ENCODE measurements around the gene DDAH1. TPM values are rescaled to one million over a fixed set of nuclear protein-coding genes. Genes with fewer than 3 reads are reported as not detected.

Gene DDAH1
- total RNA-seq, 1 experiment from 2014 or later: 0.15 TPM

DNA sequence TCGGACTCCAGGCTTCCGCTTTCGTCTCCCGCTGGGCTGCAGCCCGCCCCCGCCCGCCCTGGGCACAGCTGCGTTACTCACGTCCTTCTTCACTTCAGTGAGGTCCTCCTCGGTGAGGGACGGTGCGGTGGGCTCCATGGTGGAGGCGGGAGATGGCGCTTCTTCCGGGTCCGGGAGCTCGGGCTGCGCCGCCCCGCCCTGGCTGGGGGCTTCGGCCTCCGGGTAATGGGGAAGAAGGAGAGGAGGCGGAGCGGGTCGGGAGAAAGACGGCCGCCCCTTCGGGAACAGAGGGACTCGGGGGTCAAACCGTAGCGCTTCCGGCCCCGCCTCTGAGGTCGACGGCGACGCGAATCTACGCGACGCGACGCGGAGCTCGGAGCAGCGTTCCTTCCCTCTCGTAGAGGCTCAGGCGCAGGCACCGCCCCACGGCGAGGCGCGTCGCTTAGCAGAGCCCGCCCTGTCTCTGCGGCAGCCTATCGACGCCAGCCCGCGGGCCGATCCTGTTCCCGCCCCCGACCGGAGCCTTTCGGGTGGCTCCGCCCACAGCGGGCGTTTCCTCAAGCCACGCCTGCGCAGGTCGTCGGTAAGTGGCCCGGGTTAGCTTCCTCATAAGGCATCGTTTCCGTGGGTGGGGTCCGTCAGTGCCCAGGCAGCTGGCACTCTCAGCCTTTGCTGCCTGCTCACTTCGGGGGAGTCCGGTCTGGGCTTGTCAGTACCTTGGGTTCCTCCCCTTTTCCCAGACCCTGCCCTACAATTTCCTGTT is 188.6 kb downstream of the DDAH1 start, which contains the start of gene BCL10:
BCL10 (minus strand) TSS at position 418 of the 763 bp plus-strand sequence; CDS start at position 138, 280 bp downstream.
- no peaks in the 10 kb centered on the region for H3K9me3 ChIP-seq (ENCODE audit: low read length)
- H3K9ac ChIP-seq (ENCODE audit: low read length): peak within 1 kb of the TSS; percentile 88
- peak within 1 kb of the TSS; percentile 65; the same call in 1 of the 2 replicates for H2AFZ ChIP-seq (ENCODE audit: low read length)
- DNase-seq: peak; percentile 99
- H3K4me3 ChIP-seq (ENCODE audit: low read length): peak within 1 kb of the TSS; percentile 91
- peak within 1 kb of the TSS; percentile 50 for H3K27ac ChIP-seq (ENCODE audit: low read length)
- no peaks in the 10 kb centered on the region for H3K9me2 ChIP-seq (replicated peaks; ENCODE audit: insufficient read depth, low read length)
- H3K79me2 ChIP-seq (ENCODE audit: low read length): peaks cover 47% of the 10 kb centered on the region
- peak within 1 kb of the TSS; percentile 89 for H3K4me2 ChIP-seq (ENCODE audit: low read depth, low read length, poor library complexity, severe bottlenecking)
- no peaks in the 10 kb centered on the region for H3K27me3 ChIP-seq (ENCODE audit: low read length)
- H3K4me1 ChIP-seq (ENCODE audit: low read length): peaks cover 29% of the 10 kb centered on the region
- H3K36me3 ChIP-seq (ENCODE audit: insufficient read depth, low read length): peaks cover 10% of the 10 kb centered on the region; the same call in 1 of the 2 replicates
- H4K20me1 ChIP-seq (ENCODE audit: insufficient read depth, low read depth, low read length): 0 out of 2 replicates have a peak, but pooled peaks cover 5% of the 10 kb centered on the region

GRCh38 chr1:85275701-85276214 is 189.2 kb downstream of the DDAH1 start:
- no peak for DNase-seq
- 0 out of 2 replicates have a peak, but pooled peaks cover 5% of the 10 kb centered on the region for H4K20me1 ChIP-seq (ENCODE audit: insufficient read depth, low read depth, low read length)
- peaks cover 29% of the 10 kb centered on the region for H3K4me1 ChIP-seq (ENCODE audit: low read length)
- H3K4me2 ChIP-seq (ENCODE audit: low read depth, low read length, poor library complexity, severe bottlenecking): peak overlapping the region; percentile 89
- H3K27ac ChIP-seq (ENCODE audit: low read length): peak overlapping the region; percentile 50
- peak overlapping the region; percentile 88 for H3K9ac ChIP-seq (ENCODE audit: low read length)
- H3K9me3 ChIP-seq (ENCODE audit: low read length): no peaks in the 10 kb centered on the region
- H3K36me3 ChIP-seq (ENCODE audit: insufficient read depth, low read length): peaks cover 15% of the 10 kb centered on the region; the same call in 1 of the 2 replicates
- no peaks in the 10 kb centered on the region for H3K9me2 ChIP-seq (replicated peaks; ENCODE audit: insufficient read depth, low read length)
- peaks cover 53% of the 10 kb centered on the region for H3K79me2 ChIP-seq (ENCODE audit: low read length)
- H3K4me3 ChIP-seq (ENCODE audit: low read length): peak overlapping the region; percentile 91
- no peaks in the 10 kb centered on the region for H3K27me3 ChIP-seq (ENCODE audit: low read length)
- H2AFZ ChIP-seq (ENCODE audit: low read length): no peak overlapping the region

DNA sequence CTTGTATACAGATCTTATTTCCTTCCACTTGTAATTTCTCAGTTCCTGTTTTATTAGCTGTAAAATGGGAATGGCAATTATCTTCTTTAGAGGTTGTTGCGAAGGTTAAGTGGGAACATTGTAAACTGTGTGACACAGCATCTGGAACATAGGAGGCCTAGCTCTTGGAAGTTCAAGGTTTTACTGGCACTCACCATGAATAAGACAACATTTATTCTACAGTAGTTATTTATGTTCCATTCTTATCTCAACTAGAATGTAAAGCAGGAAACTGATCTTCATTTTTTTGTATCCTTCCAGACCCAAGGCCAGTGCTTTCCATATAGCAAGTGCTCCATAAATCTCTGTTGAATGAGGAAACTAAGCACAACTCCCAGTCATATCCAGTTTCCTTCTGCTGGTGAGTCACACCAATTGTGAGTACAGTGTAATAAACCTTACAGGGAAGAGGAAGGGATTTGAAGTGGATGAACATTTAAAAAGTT is 189.9 kb downstream of the DDAH1 start:
- Histone ChIP-seq H3K27ac (ENCODE audit: low read length) (peak overlapping the region; percentile 50; the same call in 1 of the 2 replicates), H4K20me1 (ENCODE audit: insufficient read depth, low read depth, low read length) (0 out of 2 replicates have a peak, but pooled peaks cover 5% of the 10 kb centered on the region), H3K36me3 (ENCODE audit: insufficient read depth, low read length) (peaks cover 23% of the 10 kb centered on the region; the same call in 1 of the 2 replicates), H3K9me2 (replicated peaks; ENCODE audit: insufficient read depth, low read length) (no peaks in the 10 kb centered on the region), H3K4me2 (ENCODE audit: low read depth, low read length, poor library complexity, severe bottlenecking) (peak overlapping the region; percentile 89), H2AFZ (ENCODE audit: low read length) (no peak overlapping the region), H3K9me3 (ENCODE audit: low read length) (no peaks in the 10 kb centered on the region), H3K9ac (ENCODE audit: low read length) (peak overlapping the region; percentile 88), H3K27me3 (ENCODE audit: low read length) (no peaks in the 10 kb centered on the region), H3K79me2 (ENCODE audit: low read length) (peaks cover 59% of the 10 kb centered on the region), H3K4me1 (ENCODE audit: low read length) (peaks cover 29% of the 10 kb centered on the region), H3K4me3 (ENCODE audit: low read length) (peak overlapping the region; percentile 91)
- no peak for DNase-seq

DNA sequence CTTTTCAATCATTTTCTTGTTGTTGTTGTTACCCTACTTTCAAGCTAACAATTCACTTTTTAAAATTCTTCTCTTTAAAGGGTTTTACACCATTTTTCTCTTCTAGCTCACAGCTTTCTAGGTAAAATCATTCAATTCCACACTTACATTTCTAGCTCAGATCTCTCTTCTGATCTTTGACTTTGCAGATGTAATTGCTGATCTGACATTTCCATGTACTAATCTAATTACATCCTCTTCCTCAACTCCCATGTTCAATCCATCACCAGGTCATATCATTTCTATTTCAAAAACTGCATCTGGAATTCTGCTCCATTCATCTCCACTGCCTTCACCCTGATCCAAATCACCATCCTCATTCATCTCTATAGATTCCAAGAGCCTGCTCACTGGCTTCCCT is 191.6 kb downstream of the DDAH1 start:
- no peaks in the 10 kb centered on the region for H3K9me2 ChIP-seq (replicated peaks; ENCODE audit: insufficient read depth, low read length)
- peak overlapping the region; percentile 89 for H3K4me2 ChIP-seq (ENCODE audit: low read depth, low read length, poor library complexity, severe bottlenecking)
- no peaks in the 10 kb centered on the region for H3K27me3 ChIP-seq (ENCODE audit: low read length)
- no peak for DNase-seq
- no peak overlapping the region for H3K4me3 ChIP-seq (ENCODE audit: low read length)
- no peak overlapping the region for H3K27ac ChIP-seq (ENCODE audit: low read length)
- H3K9me3 ChIP-seq (ENCODE audit: low read length): no peaks in the 10 kb centered on the region
- no peak overlapping the region for H2AFZ ChIP-seq (ENCODE audit: low read length)
- H3K79me2 ChIP-seq (ENCODE audit: low read length): peaks cover 73% of the 10 kb centered on the region
- H3K36me3 ChIP-seq (ENCODE audit: insufficient read depth, low read length): peaks cover 36% of the 10 kb centered on the region
- peaks cover 29% of the 10 kb centered on the region for H3K4me1 ChIP-seq (ENCODE audit: low read length)
- 0 out of 2 replicates have a peak, but pooled peaks cover 5% of the 10 kb centered on the region for H4K20me1 ChIP-seq (ENCODE audit: insufficient read depth, low read depth, low read length)
- H3K9ac ChIP-seq (ENCODE audit: low read length): no peak overlapping the region

GRCh38 chr1:85268801-85269585 is 196.0 kb downstream of the DDAH1 start:
- peaks cover 5% of the 10 kb centered on the region; the same call in 1 of the 2 replicates for H3K4me1 ChIP-seq (ENCODE audit: low read length)
- peaks cover 63% of the 10 kb centered on the region for H3K36me3 ChIP-seq (ENCODE audit: insufficient read depth, low read length)
- H2AFZ ChIP-seq (ENCODE audit: low read length): no peak overlapping the region
- H3K4me2 ChIP-seq (ENCODE audit: low read depth, low read length, poor library complexity, severe bottlenecking): no peak overlapping the region
- no peaks in the 10 kb centered on the region for H4K20me1 ChIP-seq (ENCODE audit: insufficient read depth, low read depth, low read length)
- H3K79me2 ChIP-seq (ENCODE audit: low read length): peaks cover 60% of the 10 kb centered on the region
- H3K27ac ChIP-seq (ENCODE audit: low read length): no peak overlapping the region
- no peak for DNase-seq
- no peak overlapping the region for H3K9ac ChIP-seq (ENCODE audit: low read length)
- no peaks in the 10 kb centered on the region for H3K9me2 ChIP-seq (replicated peaks; ENCODE audit: insufficient read depth, low read length)
- no peaks in the 10 kb centered on the region for H3K9me3 ChIP-seq (ENCODE audit: low read length)
- H3K27me3 ChIP-seq (ENCODE audit: low read length): no peaks in the 10 kb centered on the region
- H3K4me3 ChIP-seq (ENCODE audit: low read length): no peak overlapping the region

Small RNA genes within 50 kb of the gene (small RNA-seq; reads per million reads assigned to genes)
- gene RF00019: not detected

Other genes starting within 250 kb of the DDAH1 start
- gene C1orf52, start 205.5 kb downstream of the DDAH1 start, total RNA-seq (2014; rRNA removed; shearing (Covaris generic); ENCODE audit: low replicate concordance): 17.8 and 22.9 TPM in 2 replicates
- 16.5 and 32.2 TPM in 2 replicates for gene BCL10, start 188.5 kb downstream of the DDAH1 start, total RNA-seq (2014; rRNA removed; shearing (Covaris generic); ENCODE audit: low replicate concordance)
- 0.07 TPM in 1 of 2 replicates, not detected in the other for gene CCN1, start 115.6 kb upstream of the DDAH1 start, total RNA-seq (2014; rRNA removed; shearing (Covaris generic); ENCODE audit: low replicate concordance)
- gene ZNHIT6, start 243.3 kb upstream of the DDAH1 start, total RNA-seq (2014; rRNA removed; shearing (Covaris generic); ENCODE audit: low replicate concordance): 15.5 and 28.0 TPM in 2 replicates

Data from Karpas-422 (cell line).